Stimulated activated CD4-positive, alpha-beta T cell treated with anti-CD3 and anti-CD28 coated beads, Interleukin-4, amount 100 ng/mL, for 1 hour (primary cell): ENCODE measurements around the gene NSMCE4A.
"Not testable (repeated sequence)": the region's sequence is repeated elsewhere in the genome, so short reads cannot be mapped to it uniquely, and the experiment has no call there.

ENCODE experiments used
- DNase-seq: peaks from one replicate; pipeline ENCODE4 v3.0.0-alpha.2; 2020

NSMCE4A gene

GRCh38 chr10:121930268-121931085, 44.5 kb downstream of the NSMCE4A start:
- DNase-seq, result not testable (repeated sequence)

DNA sequence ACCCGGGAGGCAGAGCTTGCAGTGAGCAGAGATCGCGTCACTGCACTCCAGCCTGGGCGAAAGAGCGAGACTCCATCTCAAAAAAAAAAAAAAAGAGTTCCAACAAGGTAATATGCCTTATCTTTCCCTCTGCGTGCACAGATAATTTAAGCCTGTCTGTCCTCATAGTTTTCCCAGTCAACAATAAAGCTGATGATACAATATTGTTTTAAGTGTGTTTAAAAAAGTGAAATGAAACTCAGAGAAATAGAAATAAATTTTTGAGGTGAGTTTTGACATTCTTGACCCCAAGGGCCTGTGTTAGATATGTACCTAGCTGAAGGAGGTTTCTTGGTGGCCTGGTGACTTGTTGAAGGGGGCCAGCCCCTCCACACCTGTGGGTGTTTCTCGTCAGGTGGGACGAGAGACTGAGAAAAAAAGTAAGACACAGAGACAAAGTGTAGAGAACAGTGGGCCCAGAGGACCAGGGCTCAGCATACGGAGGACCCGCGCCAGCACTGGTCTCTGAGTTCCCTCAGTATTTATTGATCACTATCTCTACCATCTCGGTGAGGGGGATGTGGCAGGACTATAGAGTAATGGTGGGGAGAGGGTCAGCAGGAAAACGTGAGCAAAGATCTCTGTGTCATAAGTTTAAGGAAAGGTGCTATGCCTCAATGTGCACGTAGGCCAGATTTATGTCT, 45.3 kb downstream of the NSMCE4A start:
- not testable (repeated sequence) for DNase-seq

GRCh38 chr10:121928528-121928884, 46.5 kb downstream of the NSMCE4A start:
- no peak for DNase-seq

- peak; percentile 85 for DNase-seq
Observed at GRCh38 chr10:121927841-121928527, 47.0 kb downstream of the NSMCE4A start, which contains the start of gene ATE1. ATE1 (minus strand) TSS chr10:121928031; CDS start chr10:121927949, 82 bp downstream.

- DNase-seq, result peak; percentile 34
Observed at GRCh38 chr10:121927318-121927840, 47.6 kb downstream of the NSMCE4A start.

- DNase-seq, result no peak
Observed at GRCh38 chr10:121926671-121927317, 48.2 kb downstream of the NSMCE4A start.

- no peak for DNase-seq
Observed at GRCh38 chr10:121926157-121926556, 48.9 kb downstream of the NSMCE4A start.

DNA sequence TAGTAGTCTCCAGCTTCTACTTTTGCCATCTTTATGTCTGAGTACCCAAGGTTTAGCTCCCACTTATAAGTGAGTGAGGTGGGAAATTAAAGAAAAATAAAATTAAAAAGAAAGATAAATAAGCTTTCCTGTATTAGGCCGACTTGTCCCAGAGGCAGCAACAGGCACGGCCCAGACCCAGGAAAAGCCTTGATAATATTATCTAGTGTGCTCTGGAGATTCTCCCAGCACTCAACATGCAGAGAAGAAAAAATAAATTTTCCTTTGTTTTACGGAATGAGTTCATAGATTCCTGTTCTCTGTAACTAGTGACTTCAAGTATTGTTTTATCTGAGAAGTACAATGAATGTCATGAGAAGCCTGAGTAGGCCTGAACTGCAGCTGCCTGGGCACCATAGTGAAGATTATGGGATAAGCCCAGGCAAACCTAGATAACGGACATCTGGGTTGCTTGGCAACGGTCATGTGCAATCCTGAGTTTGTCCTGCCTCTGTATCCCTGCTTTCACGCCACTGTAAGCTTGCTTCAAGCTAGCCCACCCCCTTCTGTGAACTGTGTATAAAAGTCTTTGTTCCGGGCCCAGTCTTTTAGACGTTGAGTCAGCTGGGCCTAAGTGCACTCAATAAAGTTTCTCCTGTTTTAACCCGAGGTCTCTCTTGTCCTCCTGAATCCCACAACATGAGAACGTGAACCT, 53.6 kb downstream of the NSMCE4A start:
- no peak for DNase-seq

GRCh38 chr10:121919666-121920065, 55.4 kb downstream of the NSMCE4A start:
- no peak for DNase-seq

- not testable (repeated sequence) for DNase-seq
Observed at GRCh38 chr10:121918800-121919199, 56.2 kb downstream of the NSMCE4A start.

DNA sequence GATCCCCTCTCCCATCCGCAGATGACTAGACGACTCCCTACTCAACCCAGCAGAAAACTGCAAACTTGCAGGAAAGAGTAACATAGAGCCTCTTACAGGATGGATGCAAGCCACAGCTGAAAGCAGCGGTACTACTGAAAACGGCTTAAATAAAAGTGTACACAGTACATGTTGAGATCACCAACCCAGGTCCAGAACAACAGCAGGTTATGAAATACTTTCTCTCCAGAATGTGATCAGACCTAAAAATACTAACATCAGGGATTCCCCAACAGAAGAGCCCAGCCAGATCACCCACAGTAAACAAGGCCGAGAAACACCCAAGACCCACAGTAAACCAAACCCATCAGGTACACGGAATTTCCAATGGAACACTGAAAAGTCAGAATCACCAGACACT, 60.4 kb downstream of the NSMCE4A start:
- no peak for DNase-seq

GRCh38 chr10:121911421-121911697, 63.7 kb downstream of the NSMCE4A start:
- no peak for DNase-seq

DNA sequence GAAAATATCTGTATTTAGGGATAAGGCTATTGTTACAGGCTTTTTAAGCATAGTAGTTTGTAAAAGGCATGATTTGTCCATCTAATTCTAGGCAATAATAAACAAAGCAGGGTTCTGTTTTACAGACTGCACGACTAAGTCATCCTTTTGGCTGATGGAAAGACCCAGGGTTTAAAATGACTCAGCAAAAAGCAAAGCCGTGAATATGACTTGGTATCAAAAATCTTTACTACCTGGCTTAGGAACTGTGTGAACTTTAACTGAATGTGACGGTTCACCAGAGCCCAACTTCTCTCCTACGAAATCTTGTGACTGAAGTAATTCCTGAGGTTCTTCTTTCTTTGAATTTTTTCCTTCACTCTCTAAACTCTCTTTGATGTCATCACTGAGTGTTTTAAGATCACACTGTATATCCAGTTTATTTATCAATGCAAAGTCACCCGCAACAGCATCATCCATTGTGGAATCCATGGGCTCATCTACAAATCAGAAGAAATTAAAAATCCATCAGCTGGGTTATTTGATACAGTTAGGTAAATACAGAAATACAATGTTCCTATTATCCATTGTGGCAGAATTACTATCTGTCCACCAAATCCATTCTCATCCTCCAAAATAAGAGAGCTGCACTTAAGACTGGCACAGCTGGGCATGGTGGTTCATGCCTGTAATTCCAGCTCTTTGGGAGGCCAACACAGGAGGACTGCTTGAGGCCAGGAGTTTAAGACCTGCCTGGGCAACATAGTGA, 64.2 kb downstream of the NSMCE4A start:
- no peak for DNase-seq
